Keratinocyte (primary cell): Measurements from ENCODE around the gene CDS1.

Experiments
- EZH2 ChIP-seq: IDR thresholded peaks from one replicate; pipeline ENCODE4 v1.6.1; 2012; ENCODE audit warnings: inconsistent platforms, mild to moderate bottlenecking, low read length, moderate library complexity
- TF ChIP-seq, protein P1 (sequence below), 3 experiments: IDR thresholded peaks in 1 of 3; conservative IDR thresholded peaks in 1 of 3; optimal IDR thresholded peaks in 1 of 3; 2 replicates in 2 of 3; 3 replicates in 1 of 3; pipeline versions ENCODE3 to v1.5.1; 2011; ENCODE audit warnings: low read length in 3 of 3, mild to moderate bottlenecking in 3 of 3, moderate library complexity in 2 of 3, control low read depth in 1 of 3, inconsistent platforms in 1 of 3; ENCODE audit not compliant: insufficient read depth in 2 of 3; ENCODE audit errors: extremely low read depth in 1 of 3

DNA sequence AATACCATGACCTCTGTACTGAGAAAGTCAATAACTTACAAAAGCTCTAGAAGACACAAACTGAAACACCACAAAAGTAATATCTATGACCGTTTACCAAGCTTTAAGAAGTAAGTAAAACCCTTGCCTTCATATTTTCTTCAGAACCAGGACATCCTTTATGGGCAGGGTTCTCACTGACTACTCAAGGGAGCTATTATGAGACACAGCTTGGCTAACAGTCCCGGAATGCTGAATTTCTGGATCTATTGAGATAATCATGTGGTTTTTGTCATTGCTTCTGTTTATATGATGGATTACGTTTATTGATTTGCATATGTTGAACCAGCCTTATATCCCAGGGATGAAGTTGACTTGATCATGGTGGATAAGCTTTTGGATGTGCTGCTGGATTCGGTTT, 19.9 kb upstream of the CDS1 start:
- TF ChIP-seq EZH2 = no peak
- TF ChIP-seq, protein P1, sequence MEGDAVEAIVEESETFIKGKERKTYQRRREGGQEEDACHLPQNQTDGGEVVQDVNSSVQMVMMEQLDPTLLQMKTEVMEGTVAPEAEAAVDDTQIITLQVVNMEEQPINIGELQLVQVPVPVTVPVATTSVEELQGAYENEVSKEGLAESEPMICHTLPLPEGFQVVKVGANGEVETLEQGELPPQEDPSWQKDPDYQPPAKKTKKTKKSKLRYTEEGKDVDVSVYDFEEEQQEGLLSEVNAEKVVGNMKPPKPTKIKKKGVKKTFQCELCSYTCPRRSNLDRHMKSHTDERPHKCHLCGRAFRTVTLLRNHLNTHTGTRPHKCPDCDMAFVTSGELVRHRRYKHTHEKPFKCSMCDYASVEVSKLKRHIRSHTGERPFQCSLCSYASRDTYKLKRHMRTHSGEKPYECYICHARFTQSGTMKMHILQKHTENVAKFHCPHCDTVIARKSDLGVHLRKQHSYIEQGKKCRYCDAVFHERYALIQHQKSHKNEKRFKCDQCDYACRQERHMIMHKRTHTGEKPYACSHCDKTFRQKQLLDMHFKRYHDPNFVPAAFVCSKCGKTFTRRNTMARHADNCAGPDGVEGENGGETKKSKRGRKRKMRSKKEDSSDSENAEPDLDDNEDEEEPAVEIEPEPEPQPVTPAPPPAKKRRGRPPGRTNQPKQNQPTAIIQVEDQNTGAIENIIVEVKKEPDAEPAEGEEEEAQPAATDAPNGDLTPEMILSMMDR (optimal IDR thresholded peaks at IDR 0.05 in 1 of 3, IDR thresholded peaks at IDR 0.05 in 1 of 3, conservative IDR thresholded peaks at IDR 0.05 in 1 of 3; ENCODE audit: extremely low read depth in 1 of 3, insufficient read depth in 2 of 3, low read length in 3 of 3) = no peak
